K562 (cell line): ENCODE measurements around the gene DRC1. TPM values are rescaled to one million over a fixed set of nuclear protein-coding genes. Genes with fewer than 3 reads are reported as not detected.

ENCODE experiments used
- ATF3 ChIP-seq, 2 experiments: fragments of 450-650 bp in 1 of 2; sonication (generic) in 1 of 2; formaldehyde crosslinking in 1 of 2; IDR thresholded peaks in 1 of 2; conservative IDR thresholded peaks in 1 of 2; 2 replicates each; pipeline versions ENCODE4 v1.6.1 to v1.8.1; 2016 to 2023; ENCODE audit warnings: mild to moderate bottlenecking in 2 of 2, moderate library complexity in 2 of 2, inconsistent platforms in 1 of 2, missing genetic modification reagents in 1 of 2
- ERF ChIP-seq: fragments of 450-650 bp; formaldehyde crosslinking; IDR thresholded peaks from 2 replicates; pipeline ENCODE4 v1.4.0; 2020; ENCODE audit warnings: mild to moderate bottlenecking, mixed read lengths
- HES1 ChIP-seq: fragments of 450-650 bp; IDR thresholded peaks from 2 replicates; pipeline ENCODE4 v1.6.1; 2016; ENCODE audit warnings: low read depth, mild to moderate bottlenecking, moderate library complexity
- HEY1 ChIP-seq: fragments of 250-450 bp; sonication (Bioruptor Pico); IDR thresholded peaks from 2 replicates; pipeline ENCODE4 v1.5.0; 2020; ENCODE audit warnings: mild to moderate bottlenecking, moderate library complexity, borderline replicate concordance
- KLF16 ChIP-seq: IDR thresholded peaks from 2 replicates; pipeline ENCODE4 v1.6.1; 2016; ENCODE audit warnings: antibody characterized with exemption
- MLX ChIP-seq, 2 experiments: fragments of 450-650 bp in 1 of 2; sonication (generic) in 1 of 2; formaldehyde crosslinking; conservative IDR thresholded peaks; 2 replicates each; pipeline versions ENCODE4 v1.4.0 to v1.8.1; 2020 to 2022; ENCODE audit warnings: mild to moderate bottlenecking in 1 of 2, missing genetic modification reagents in 1 of 2
- PCBP1 ChIP-seq: fragments of 200-400 bp; formaldehyde crosslinking; IDR thresholded peaks from 2 replicates; pipeline ENCODE4 v1.6.1; 2018; ENCODE audit warnings: mild to moderate bottlenecking, low read depth, low read length; ENCODE audit not compliant: poor library complexity, severe bottlenecking
- RERE ChIP-seq: sonication (generic); formaldehyde crosslinking; IDR thresholded peaks from 2 replicates; pipeline ENCODE4 v1.8.0; 2023; ENCODE audit warnings: missing genetic modification reagents, mild to moderate bottlenecking, borderline replicate concordance
- TAF7 ChIP-seq: fragments of 450-650 bp; IDR thresholded peaks from 2 replicates; pipeline ENCODE4 v1.6.1; 2016; ENCODE audit warnings: missing genetic modification characterization, missing compliant biosample characterization
- THRA ChIP-seq: fragments of 450-650 bp; IDR thresholded peaks from 2 replicates; pipeline ENCODE4 v1.6.1; 2017; ENCODE audit warnings: mild to moderate bottlenecking, moderate library complexity
- U2AF1 ChIP-seq: fragments of 200-400 bp; formaldehyde crosslinking; optimal IDR thresholded peaks from 2 replicates; pipeline ENCODE3; 2017; ENCODE audit warnings: mild to moderate bottlenecking, low read depth, low read length, moderate library complexity
- USF1 ChIP-seq: sonication (generic); formaldehyde crosslinking; IDR thresholded peaks from 2 replicates; pipeline ENCODE4 v1.9.0; 2022; ENCODE audit warnings: mild to moderate bottlenecking, missing genetic modification reagents
- YY1 ChIP-seq, 3 experiments: IDR thresholded peaks; 2 replicates each; pipeline ENCODE4 v1.6.1; 2011; ENCODE audit warnings: low read length in 2 of 3, mild to moderate bottlenecking in 2 of 3, moderate library complexity in 2 of 3, borderline replicate concordance in 1 of 3, control low read depth in 1 of 3, low read depth in 1 of 3; ENCODE audit not compliant: insufficient read depth in 3 of 3, insufficient replicate concordance in 2 of 3, control insufficient read depth in 1 of 3, insufficient read length in 1 of 3; ENCODE audit errors: extremely low read depth in 1 of 3
- ZNF217 ChIP-seq: sonication (generic); formaldehyde crosslinking; IDR thresholded peaks from 2 replicates; pipeline ENCODE4 v1.8.0; 2022; ENCODE audit warnings: mild to moderate bottlenecking, missing genetic modification reagents
- polyA plus RNA-seq, 8 experiments: library from polyadenylated mRNA; depleted of rRNA in 4 of 8; stranded (reverse) in 5 of 8; unstranded in 3 of 8; fragments of >200 nt; fragmentation: Nextera tagmentation in 2 of 8; fragmentation: Illumina TruSeq in 1 of 8; extraction: Ambion mirVana in 2 of 8; extraction: Trizol in 1 of 8; gene quantifications; 2 replicates each; pipeline versions ENCODE4 v1.2.1 to v1.2.3, GENCODE V29; 2011 to 2014; ENCODE audit warnings: inconsistent platforms in 1 of 8, missing spikeins in 1 of 8
- total RNA-seq, 7 experiments: library from RNA; depleted of rRNA in 6 of 7; stranded (reverse); fragments of >200 nt in 6 of 7; fragmentation: Illumina TruSeq in 2 of 7; extraction: Trizol in 2 of 7; gene quantifications; 2 replicates each; pipeline versions ENCODE4 v1.2.1 to v1.2.3, GENCODE V29; 2011 to 2021; ENCODE audit warnings: low replicate concordance in 1 of 7

The DRC1 gene
- total and polyA plus RNA-seq, 9 of the 15 experiments (the other 6 are each of a cell fraction or from before 2014, with no cell fraction given), result 0.07 to 0.10 TPM; not detected in 7

GRCh38 chr2:26462511-26463243 is 61.0 kb downstream of the DRC1 start (continued):
- TF ChIP-seq RERE (no peak), THRA (no peak), KLF16 (peak; percentile 37; the same call in 1 of the 2 replicates), USF1 (CRISPR knock-in tag) (no peak), ERF (CRISPR knock-in tag) (no peak), PCBP1 (no peak), YY1 (IDR thresholded peaks at IDR 0.05; ENCODE audit: borderline replicate concordance in 1 of 3, control insufficient read depth in 1 of 3, extremely low read depth in 1 of 3, insufficient read depth in 3 of 3, insufficient read length in 1 of 3, insufficient replicate concordance in 2 of 3, low read depth in 1 of 3, low read length in 2 of 3) (peak in 1 of 3 experiments; percentile 20), HES1 (no peak), ZNF217 (no peak), U2AF1 (no peak), HEY1 (CRISPR knock-in tag) (no peak), MLX (CRISPR knock-in tag; conservative IDR thresholded peaks at IDR 0.05) (no peak), ATF3 (IDR thresholded peaks at IDR 0.05) (peak; percentile 81), ATF3 (CRISPR knock-in tag; conservative IDR thresholded peaks at IDR 0.05) (no peak), TAF7 (no peak)
